Caki2 (cell line): ENCODE measurements around the gene CD36. TPM values are rescaled to one million over a fixed set of nuclear protein-coding genes. Genes with fewer than 3 reads are reported as not detected.

Experiments
- DNase-seq: peaks from one replicate; pipeline ENCODE4 v3.0.0-alpha.2; 2015; ENCODE audit warnings: low read depth
- in situ Hi-C: cut with HindIII; loops from 2 replicates; pipeline ENCODE4 v1.10.0; 2016; ENCODE audit warnings: low sequenced_read_pairs, low pct_unique_long_range_greater_than_20kb, mixed read lengths
- total RNA-seq: library from RNA; depleted of rRNA; stranded (reverse); fragments of >200 nt; shearing (Covaris generic); gene quantifications from 2 replicates; pipeline ENCODE4 v1.2.3, GENCODE V29; 2014; ENCODE audit warnings: low replicate concordance

CD36 gene
- total RNA-seq, 1 experiment from 2014 or later: not detected

DNA sequence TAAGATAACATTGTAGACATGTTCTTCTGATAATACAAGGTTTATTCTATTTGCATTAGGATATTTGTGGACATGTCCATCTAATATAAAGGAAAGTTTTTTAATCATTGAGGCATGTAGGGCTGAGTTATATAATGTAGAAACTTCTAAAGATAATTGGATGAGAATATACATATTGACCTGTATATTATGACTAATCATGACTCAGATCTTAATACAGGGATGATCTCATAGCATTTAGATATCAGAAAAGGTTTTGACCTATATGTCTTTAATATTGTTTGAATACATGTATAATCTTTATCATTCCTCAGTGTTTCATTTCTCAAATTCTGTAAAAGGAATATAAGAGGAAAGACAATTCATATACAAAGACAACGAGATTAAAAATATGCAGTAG, 39.2 kb downstream of the CD36 start:
- DNase-seq: no peak
- in situ Hi-C loops: no loop called here

DNA sequence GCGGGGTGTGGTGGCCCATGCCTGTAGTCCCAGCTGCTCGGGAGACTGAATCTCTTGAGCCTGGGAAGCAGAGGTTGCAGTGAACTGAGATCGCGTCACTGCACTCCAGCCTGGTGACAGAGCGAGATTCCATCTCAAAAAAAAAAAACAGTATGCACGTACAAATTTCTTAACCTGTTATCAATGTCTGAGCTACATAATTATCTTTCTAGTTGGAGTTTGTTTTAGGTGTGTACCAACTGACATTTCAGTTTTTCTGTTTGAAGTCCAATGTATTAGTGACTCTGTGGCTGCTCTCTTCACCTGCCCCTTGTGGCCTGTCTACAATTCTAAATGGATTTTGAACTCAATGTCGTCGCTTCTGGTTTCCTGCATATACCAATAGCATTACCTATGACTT, 40.3 kb downstream of the CD36 start:
- DNase-seq: no peak
- in situ Hi-C loops: no loop called here

DNA sequence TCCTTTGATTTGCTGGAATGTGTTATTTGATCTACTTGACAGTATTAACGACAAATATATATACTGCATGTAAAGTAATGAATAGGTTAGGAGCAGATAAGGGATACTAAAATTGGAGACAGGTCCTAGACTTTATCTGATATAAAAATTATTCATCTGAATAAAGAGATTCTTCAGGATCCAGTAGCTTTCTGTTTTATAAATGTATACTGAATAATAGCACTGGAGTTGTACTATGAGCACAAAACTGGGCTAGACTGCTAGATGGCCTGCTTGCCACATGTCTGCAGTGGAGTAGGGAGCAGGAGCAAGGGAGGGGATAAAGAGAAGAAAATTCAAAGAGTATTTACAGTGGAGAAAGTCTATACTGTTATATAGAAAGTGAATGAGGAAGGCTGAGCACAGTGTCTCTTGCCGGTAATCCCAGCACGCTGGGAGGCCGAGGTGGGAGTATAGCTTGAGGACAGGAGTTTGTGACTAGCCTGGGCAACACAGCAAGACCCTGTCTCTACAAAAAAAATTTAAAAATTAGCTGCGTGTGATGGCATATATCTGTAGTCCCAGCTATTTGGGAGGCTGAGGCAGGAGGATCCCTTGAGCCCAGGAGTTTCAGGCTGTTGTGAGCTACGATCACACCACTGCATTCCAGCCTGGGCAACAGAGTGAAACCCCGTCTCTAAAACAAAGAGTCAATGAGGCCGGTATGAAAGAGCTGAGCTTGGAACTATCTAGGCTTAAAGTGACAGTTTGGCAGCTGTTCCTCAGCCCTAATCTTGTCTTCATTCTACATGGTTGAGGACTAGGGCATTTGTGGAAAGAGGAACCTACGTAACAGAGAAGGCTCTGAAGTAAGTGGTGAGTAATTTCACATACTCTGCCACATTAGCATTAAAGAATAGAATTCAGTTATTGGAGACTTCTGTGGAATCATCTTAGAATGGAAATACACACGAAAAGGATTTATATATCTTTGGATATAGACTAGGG, 41.8 kb downstream of the CD36 start:
- in situ Hi-C loops: no loop called here
- DNase-seq: no peak

GRCh38 chr7:80681272-80681885, 42.9 kb downstream of the CD36 start:
- peak; percentile 12 for DNase-seq
- in situ Hi-C loops: no loop called here

DNA sequence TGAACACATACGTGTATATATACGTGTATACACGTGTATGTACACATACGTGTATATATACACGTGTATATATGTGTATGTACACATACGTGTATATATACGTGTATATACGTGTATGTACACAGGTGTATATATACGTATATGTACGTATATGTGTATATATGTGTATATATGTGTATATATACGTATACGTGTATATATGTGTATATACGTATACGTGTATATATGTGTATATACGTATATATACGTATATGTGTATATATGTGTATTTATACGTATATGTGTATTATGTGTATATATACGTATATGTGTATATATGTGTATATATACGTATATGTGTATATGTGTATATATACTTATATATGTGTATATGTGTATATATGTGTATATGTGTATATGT, 44.3 kb downstream of the CD36 start:
- in situ Hi-C loops: no loop called here

GRCh38 chr7:80686576-80686975, 48.1 kb downstream of the CD36 start:
- no peak for DNase-seq
- in situ Hi-C loops: no loop called here

More for the DNA sequence above, 44.3 kb downstream of the CD36 start:
- no peak for DNase-seq

DNA sequence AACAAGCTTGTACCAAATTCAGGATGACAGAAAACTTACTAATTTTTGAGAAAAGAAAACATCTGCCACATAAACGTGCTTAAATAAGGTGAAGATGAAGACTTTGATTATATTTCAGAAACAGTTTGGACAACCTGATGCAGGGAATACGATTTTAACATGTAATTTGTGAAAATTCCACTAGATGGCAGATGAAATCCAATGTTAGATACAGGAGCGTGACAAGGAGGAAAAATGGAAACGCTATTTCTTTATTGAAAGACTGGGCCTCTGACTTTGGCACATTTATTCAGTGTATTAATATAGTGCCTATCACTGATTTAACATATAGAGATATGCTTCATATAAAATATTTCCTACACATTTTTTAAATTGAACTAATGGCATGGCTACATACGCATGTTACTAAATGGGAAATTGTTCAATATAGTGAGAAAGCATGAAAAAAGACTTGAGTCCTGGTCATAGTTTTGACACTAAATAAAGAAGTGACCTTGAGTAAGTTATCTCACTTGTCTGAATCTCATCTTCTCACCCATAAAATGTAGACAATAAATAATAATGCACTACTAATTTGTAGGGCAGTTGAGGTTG, 60.7 kb downstream of the CD36 start:
- peak; percentile 45 for DNase-seq
- in situ Hi-C loops: no loop called here

DNA sequence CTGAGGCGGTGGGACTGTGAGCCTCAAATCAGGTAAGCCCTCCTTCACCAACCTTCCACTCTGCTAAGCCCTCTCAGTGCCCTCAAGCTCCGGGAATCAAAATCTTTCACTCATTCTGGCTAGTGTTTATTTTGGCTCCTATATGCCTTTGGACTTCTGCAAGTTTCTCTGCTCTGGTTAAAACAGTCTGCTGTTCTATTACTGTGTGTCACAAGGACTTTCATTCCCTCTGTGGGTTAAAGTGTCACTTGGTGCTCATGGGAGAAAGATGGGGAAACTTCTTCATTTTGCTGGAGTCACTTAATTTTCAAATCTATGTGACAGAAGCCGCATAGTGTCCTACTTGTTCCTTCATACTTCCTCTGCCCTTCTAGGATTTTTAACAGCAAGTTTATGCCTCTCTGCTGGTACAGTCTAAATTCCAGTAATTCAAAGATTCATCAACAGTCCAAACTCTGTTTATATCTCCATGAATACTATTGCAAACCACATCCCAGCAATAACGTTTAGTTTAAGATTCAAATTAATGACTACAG, 61.3 kb downstream of the CD36 start:
- in situ Hi-C loops: no loop called here
- peak; percentile 21 for DNase-seq

DNA sequence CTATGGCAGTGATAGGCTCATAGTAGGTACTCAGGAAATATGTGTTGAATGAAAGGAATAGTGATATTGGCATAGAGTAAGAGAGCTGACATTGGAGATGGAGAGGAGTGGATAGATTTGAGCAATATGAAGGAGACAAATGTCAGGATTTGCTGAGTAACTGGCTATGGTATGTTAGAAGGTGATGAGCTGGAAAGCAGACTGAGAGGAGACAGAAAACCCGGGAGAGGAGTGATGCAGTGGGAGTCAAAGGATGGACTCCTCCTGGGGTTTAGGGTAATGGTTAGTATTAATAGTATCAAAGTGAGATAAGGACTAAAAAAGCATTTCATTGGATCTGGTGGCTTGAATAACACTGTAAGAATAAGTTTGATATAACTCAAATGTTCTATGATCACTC, 64.8 kb downstream of the CD36 start:
- in situ Hi-C loops: no loop called here
- DNase-seq: no peak

- in situ Hi-C loops: no loop called here
- DNase-seq: no peak
These were observed 66.8 kb downstream of the CD36 start for GRCh38 chr7:80705130-80705781.

- in situ Hi-C loops: no loop called here
- no peak for DNase-seq
These were observed 68.9 kb downstream of the CD36 start for GRCh38 chr7:80707318-80707717.

GRCh38 chr7:80708123-80708522, 69.7 kb downstream of the CD36 start:
- no peak for DNase-seq
- in situ Hi-C loops: no loop called here

DNA sequence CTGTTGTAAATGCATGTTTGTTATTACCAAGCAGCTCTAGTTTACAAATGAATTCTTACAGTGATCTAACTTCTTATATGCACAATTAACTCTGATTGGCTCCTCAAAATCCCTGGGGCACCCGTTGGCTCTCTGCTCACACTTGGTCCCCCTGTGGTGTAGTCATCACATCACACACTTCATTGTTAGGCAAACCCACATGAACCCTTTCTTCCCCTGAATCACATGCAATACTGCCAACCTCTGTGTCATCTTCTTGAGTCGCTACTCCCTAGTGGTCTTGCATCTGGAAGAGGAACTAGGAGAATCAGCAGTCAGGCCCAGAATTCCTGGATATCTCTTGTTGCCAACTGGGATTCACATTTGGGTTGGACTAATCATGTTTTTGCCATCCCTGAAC, 73.1 kb downstream of the CD36 start:
- no peak for DNase-seq
- in situ Hi-C loops: no loop called here

GRCh38 chr7:80719261-80719660, 80.8 kb downstream of the CD36 start:
- in situ Hi-C loops: no loop called here
- DNase-seq: no peak

DNA sequence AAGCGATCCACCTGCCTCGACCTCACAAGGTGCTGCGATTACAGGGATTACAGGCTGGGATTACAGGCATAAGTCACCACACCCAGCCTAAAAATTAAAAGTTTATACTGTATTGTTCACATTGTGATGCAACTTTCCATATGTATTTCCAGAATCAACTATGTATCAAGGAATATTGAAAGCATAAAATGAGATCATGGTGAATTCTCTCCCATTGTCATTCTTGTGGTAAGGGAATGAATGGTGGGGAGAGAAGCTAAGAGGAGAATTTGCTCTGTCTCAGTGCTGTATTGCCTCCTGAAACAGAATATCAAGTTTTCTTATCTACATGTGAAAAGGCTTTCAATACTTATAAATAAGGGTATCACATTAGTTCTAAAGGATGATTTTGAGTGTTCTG, 81.7 kb downstream of the CD36 start:
- no peak for DNase-seq
- in situ Hi-C loops: no loop called here

GRCh38 chr7:80721883-80722615, 83.6 kb downstream of the CD36 start:
- in situ Hi-C loops: no loop called here
- peak; percentile 65 for DNase-seq

GRCh38 chr7:80722616-80723195, 84.3 kb downstream of the CD36 start:
- peak; percentile 85 for DNase-seq
- in situ Hi-C loops: no loop called here
